GM12891 (cell line): ENCODE measurements around the gene PDCD4.

ENCODE experiments used
- POLR2A ChIP-seq: IDR thresholded peaks from 2 replicates; pipeline ENCODE4 v1.6.1; 2011; ENCODE audit warnings: low read depth, low read length, control low read depth
- POLR2AphosphoS5 ChIP-seq: IDR thresholded peaks from 2 replicates; pipeline ENCODE4 v1.6.1; 2011; ENCODE audit warnings: low read depth, low read length, control low read depth
- SPI1 ChIP-seq: IDR thresholded peaks from 2 replicates; pipeline ENCODE4 v1.6.1; 2011; ENCODE audit warnings: low read depth, low read length, control low read depth
- TAF1 ChIP-seq: IDR thresholded peaks from 2 replicates; pipeline ENCODE4 v1.6.1; 2011; ENCODE audit warnings: low read depth, low read length, control low read depth

DNA sequence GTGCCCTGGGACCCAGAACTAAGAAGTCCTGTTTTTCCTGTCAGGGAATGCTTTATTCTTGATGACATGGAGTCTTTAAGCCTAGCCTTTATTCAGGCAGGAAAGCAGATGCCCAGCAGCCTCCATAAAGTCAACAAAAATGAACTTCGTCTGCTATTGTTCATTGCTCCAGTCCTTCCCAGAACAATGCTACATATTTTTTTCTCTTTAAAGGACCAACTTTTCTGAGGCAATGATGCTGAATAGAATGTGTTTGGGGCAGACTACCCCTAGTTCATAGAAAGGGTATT is 47.6 kb upstream of the PDCD4 start:
- TF ChIP-seq POLR2A (no peak), POLR2AphosphoS5 (no peak), TAF1 (no peak), SPI1 (no peak)
